Suprapubic skin (tissue), 4 donors: ENCODE data around the gene MSANTD4. TPM values are rescaled to one million over a fixed set of nuclear protein-coding genes. Genes with fewer than 3 reads are reported as not detected.

Experiments used
- DNase-seq, 2 donors: peaks; one replicate each; pipeline ENCODE4 v3.0.0-alpha.2; 2019; ENCODE audit warnings: low spot score in 2 of 2
- H3K27ac ChIP-seq: fragments of 200-600 bp; sonication (generic); one replicate; pipeline ENCODE4 v1.5.1; 2019
- H3K27me3 ChIP-seq: fragments of 200-600 bp; sonication (generic); one replicate; pipeline ENCODE4 v1.5.1; 2019
- H3K36me3 ChIP-seq: fragments of 200-600 bp; sonication (generic); one replicate; pipeline ENCODE4 v1.5.1; 2019
- H3K4me1 ChIP-seq: fragments of 200-600 bp; sonication (generic); one replicate; pipeline ENCODE4 v1.5.1; 2019
- H3K4me3 ChIP-seq: fragments of 200-600 bp; sonication (generic); one replicate; pipeline ENCODE4 v1.5.1; 2019; ENCODE audit warnings: mild to moderate bottlenecking
- H3K9me3 ChIP-seq: fragments of 200-600 bp; sonication (generic); one replicate; pipeline ENCODE4 v1.5.1; 2019
- EP300 ChIP-seq: sonication (generic); formaldehyde crosslinking; IDR thresholded peaks from one replicate; pipeline ENCODE4 v1.6.1; 2017; ENCODE audit warnings: antibody characterized with exemption
- POLR2A ChIP-seq, 2 donors: fragments of 450-650 bp; IDR thresholded peaks; one replicate each; pipeline ENCODE4 v1.6.1; 2017; ENCODE audit warnings: antibody characterized with exemption in 2 of 2, mild to moderate bottlenecking in 2 of 2, moderate library complexity in 2 of 2
- POLR2AphosphoS5 ChIP-seq, 3 donors: sonication (generic); formaldehyde crosslinking; IDR thresholded peaks; one replicate each; pipeline ENCODE4 v1.6.1; 2017; ENCODE audit warnings: antibody characterized with exemption in 3 of 3
- WGBS: methylation state at CpG from one replicate; pipeline ENCODE4 v1.1.5; 2018; 5-methylcytosine and 5-hydroxymethylcytosine counted together
- total RNA-seq, 4 donors: library from RNA; depleted of rRNA; stranded (reverse); fragments of >200 nt; gene quantifications; one replicate each; pipeline ENCODE4 v1.1.0, GENCODE V29; 2016
- TF ChIP-seq, protein P1 (sequence below), 2 donors: fragments of 200-600 bp in 1 of 2; fragments of 450-650 bp in 1 of 2; sonication (generic) in 1 of 2; IDR thresholded peaks; one replicate each; pipeline ENCODE4 v1.5.1; 2016 to 2019; ENCODE audit warnings: antibody characterized with exemption in 2 of 2, mild to moderate bottlenecking in 1 of 2, moderate library complexity in 1 of 2

The MSANTD4 gene
- total RNA-seq, 4 donors from 2014 or later, result 5.2 to 28.3 (median 9.8) TPM

DNA sequence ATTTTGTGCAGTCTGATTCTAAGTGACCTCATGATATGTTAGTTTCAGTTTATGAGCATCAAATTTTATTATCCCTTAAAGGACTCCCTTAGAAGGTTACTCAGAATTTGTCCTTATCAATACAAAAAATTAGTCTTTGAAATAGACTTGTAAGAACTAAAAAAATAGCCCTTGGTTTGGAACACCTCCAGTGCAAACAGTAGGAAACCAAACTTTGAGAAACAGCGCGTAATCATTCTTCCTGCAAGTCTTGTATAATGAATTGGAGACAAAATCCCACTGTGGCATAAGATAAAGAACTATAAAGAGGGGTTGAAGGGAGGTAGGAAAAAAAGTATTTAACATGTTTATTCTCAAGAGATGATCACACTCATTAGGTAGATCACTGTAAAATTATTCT is 10.8 kb upstream of the MSANTD4 start:
- Histone ChIP-seq H3K4me3 (no peak overlapping the region), H3K36me3 (no peaks in the 10 kb centered on the region), H3K27ac (no peak overlapping the region), H3K4me1 (no peaks in the 10 kb centered on the region), H3K27me3 (peaks cover 6% of the 10 kb centered on the region), H3K9me3 (no peaks in the 10 kb centered on the region)
- TF ChIP-seq POLR2A (IDR thresholded peaks at IDR 0.05) (no peak), POLR2AphosphoS5 (IDR thresholded peaks at IDR 0.05) (no peak), EP300 (no peak)
- TF ChIP-seq, protein P1, sequence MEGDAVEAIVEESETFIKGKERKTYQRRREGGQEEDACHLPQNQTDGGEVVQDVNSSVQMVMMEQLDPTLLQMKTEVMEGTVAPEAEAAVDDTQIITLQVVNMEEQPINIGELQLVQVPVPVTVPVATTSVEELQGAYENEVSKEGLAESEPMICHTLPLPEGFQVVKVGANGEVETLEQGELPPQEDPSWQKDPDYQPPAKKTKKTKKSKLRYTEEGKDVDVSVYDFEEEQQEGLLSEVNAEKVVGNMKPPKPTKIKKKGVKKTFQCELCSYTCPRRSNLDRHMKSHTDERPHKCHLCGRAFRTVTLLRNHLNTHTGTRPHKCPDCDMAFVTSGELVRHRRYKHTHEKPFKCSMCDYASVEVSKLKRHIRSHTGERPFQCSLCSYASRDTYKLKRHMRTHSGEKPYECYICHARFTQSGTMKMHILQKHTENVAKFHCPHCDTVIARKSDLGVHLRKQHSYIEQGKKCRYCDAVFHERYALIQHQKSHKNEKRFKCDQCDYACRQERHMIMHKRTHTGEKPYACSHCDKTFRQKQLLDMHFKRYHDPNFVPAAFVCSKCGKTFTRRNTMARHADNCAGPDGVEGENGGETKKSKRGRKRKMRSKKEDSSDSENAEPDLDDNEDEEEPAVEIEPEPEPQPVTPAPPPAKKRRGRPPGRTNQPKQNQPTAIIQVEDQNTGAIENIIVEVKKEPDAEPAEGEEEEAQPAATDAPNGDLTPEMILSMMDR (IDR thresholded peaks at IDR 0.05), result no peak
- 90% methylated on average over 2 of the region's 2 CpGs for WGBS
- no peak for DNase-seq

DNA sequence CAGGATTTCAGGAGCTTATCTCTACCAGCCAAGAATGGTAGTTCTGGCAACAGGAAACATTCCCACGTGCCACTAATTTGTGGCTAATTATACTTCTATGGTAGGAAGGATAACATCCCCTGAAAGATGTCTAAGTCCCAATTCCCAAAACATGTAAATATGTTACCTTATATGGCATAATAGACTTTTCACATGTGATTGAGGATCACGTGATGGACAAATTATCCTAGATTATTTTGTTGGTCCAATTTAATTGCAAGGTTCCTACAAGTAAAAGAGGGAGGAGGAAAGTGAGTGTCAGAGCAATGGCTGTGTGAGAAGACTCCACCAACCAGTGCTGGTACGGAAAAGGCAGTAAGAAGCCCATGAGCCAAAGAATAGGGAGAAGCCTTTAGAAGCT is 9.9 kb upstream of the MSANTD4 start:
- no peaks in the 10 kb centered on the region for H3K4me1 ChIP-seq
- no peaks in the 10 kb centered on the region for H3K9me3 ChIP-seq
- no peaks in the 10 kb centered on the region for H3K36me3 ChIP-seq
- TF ChIP-seq EP300 (no peak), POLR2AphosphoS5 (IDR thresholded peaks at IDR 0.05) (no peak), POLR2A (IDR thresholded peaks at IDR 0.05) (no peak)
- TF ChIP-seq, protein P1 (IDR thresholded peaks at IDR 0.05), result no peak
- no peak overlapping the region for H3K4me3 ChIP-seq
- peaks cover 6% of the 10 kb centered on the region for H3K27me3 ChIP-seq
- DNase-seq, result no peak
- 69% methylated on average over 3 of the region's 3 CpGs for WGBS
- H3K27ac ChIP-seq, result no peak overlapping the region

DNA sequence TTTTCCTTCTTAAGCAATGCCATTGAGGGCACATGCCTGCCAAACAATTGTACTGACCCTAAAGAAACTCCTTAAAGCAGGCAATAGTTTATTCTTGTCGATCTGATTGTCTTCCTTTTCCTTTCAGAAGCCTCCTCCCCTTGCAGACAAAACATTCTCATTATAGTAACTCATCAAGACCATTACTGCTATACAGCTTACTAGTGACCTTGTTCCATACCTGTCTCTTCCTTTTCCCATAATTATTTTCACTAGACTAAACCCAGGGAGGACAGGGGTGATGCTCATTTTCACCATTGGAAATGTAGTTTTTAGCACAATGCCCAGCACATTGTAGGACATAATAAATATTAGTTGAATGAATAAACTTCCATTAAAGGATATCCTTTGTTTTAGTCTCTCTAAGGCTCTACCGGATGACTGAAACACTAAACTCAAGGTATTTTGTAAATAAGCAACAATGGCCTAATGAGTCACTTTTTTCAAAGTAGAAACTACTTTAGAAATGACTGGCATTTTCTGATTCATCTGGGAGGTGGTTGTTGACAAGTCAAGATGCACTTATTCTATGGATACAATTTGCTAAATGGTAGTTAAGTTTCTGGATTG is 9.3 kb upstream of the MSANTD4 start:
- Histone ChIP-seq H3K27me3 (peaks cover 9% of the 10 kb centered on the region), H3K9me3 (no peaks in the 10 kb centered on the region), H3K4me3 (no peak overlapping the region), H3K4me1 (no peaks in the 10 kb centered on the region), H3K36me3 (no peaks in the 10 kb centered on the region), H3K27ac (no peak overlapping the region)
- TF ChIP-seq POLR2AphosphoS5 (IDR thresholded peaks at IDR 0.05) (no peak), POLR2A (IDR thresholded peaks at IDR 0.05) (no peak), EP300 (no peak)
- TF ChIP-seq, protein P1 (IDR thresholded peaks at IDR 0.05), result no peak
- no peak for DNase-seq
- WGBS, result 67% methylated on average over 2 of the region's 2 CpGs

DNA sequence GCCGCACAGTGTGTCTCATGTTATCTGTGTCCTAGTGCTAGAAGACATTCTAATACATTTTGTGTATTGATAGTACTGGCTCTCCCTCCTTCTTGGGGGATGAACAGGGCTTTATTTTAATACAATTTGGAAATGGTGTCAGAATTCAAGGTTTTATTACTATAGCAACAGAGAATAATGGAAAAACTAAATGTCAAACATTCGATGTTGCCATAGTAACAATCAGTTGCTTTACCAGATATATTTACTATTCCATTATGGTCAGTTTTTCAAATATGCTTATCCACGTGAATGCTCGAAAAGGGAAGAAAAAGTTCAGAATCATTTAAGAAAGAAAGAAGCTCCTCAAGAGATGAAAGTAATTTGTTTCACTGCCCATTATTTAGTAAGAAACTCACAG is 8.6 kb upstream of the MSANTD4 start:
- Histone ChIP-seq H3K9me3 (no peaks in the 10 kb centered on the region), H3K4me1 (no peaks in the 10 kb centered on the region), H3K27me3 (peaks cover 10% of the 10 kb centered on the region), H3K4me3 (no peak overlapping the region), H3K36me3 (no peaks in the 10 kb centered on the region), H3K27ac (no peak overlapping the region)
- TF ChIP-seq EP300 (no peak), POLR2AphosphoS5 (IDR thresholded peaks at IDR 0.05) (no peak), POLR2A (IDR thresholded peaks at IDR 0.05) (no peak)
- TF ChIP-seq, protein P1 (IDR thresholded peaks at IDR 0.05), result no peak
- DNase-seq, result no peak
- WGBS, result 75% methylated on average over 4 of the region's 4 CpGs

DNA sequence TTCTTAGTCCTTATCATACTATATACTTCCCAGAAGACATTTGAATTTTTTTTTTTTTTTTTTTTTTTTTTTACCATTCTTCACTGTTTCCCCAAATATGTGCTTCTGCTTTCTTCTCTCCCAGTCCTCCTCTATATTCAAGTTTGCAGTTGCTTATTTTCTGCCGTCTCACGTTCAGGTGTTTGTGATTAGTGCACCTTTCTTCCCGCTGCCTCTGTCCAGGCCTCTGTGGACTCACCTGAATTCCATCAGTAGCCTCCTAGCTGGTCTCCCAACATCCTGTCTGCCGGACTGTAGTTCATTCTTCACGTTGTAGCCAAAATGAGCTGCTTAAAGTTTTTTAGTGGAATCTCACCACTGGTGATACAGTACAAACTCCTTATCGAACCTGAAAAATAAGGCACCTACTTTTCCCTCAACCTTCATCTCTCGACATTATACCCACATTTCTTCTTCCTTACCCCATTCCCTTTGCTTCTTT is 795 bp upstream of the MSANTD4 start:
- Histone ChIP-seq H3K4me3 (peak overlapping the region; percentile 96), H3K9me3 (no peaks in the 10 kb centered on the region), H3K27ac (peak overlapping the region; percentile 81), H3K4me1 (peaks cover 19% of the 10 kb centered on the region), H3K36me3 (no peaks in the 10 kb centered on the region), H3K27me3 (peaks cover 11% of the 10 kb centered on the region)
- TF ChIP-seq EP300 (no peak), POLR2AphosphoS5 (IDR thresholded peaks at IDR 0.05) (no peak), POLR2A (IDR thresholded peaks at IDR 0.05) (no peak)
- TF ChIP-seq, protein P1 (IDR thresholded peaks at IDR 0.05), result no peak
- 86% methylated on average over 7 of the region's 7 CpGs for WGBS
- DNase-seq, result no peak
